ENCODE measurements around the gene TCF7L2.
"Not testable (repeated sequence)": the region's sequence is repeated elsewhere in the genome, so short reads cannot be mapped to it uniquely, and the experiment has no call there.

Gene TCF7L2

GRCh38 chr10:113061054-113061430, 111.0 kb downstream of the TCF7L2 start:
- DNase-seq (ENCODE audit: extremely low read depth, insufficient read length) = no peak
- Histone ChIP-seq H3K27me3 (replicated peaks; ENCODE audit: control insufficient read depth, insufficient read depth, low read length) (peaks cover 2% of the 10 kb centered on the region), H3K4me3 (replicated peaks; ENCODE audit: low read depth, low read length) (no peak overlapping the region), H3K36me3 (ENCODE audit: control insufficient read depth, insufficient read depth, low read length) (no peaks in the 10 kb centered on the region)
- TF ChIP-seq CTCF (IDR thresholded peaks at IDR 0.05; ENCODE audit: insufficient read depth, low read length, poor library complexity, severe bottlenecking) = no peak

GRCh38 chr10:113061557-113061956, 111.5 kb downstream of the TCF7L2 start:
- TF ChIP-seq CTCF (IDR thresholded peaks at IDR 0.05; ENCODE audit: insufficient read depth, low read length, poor library complexity, severe bottlenecking) = no peak
- Histone ChIP-seq H3K4me3 (replicated peaks; ENCODE audit: low read depth, low read length) (no peak overlapping the region), H3K36me3 (ENCODE audit: control insufficient read depth, insufficient read depth, low read length) (no peaks in the 10 kb centered on the region), H3K27me3 (replicated peaks; ENCODE audit: control insufficient read depth, insufficient read depth, low read length) (peaks cover 2% of the 10 kb centered on the region)
- no peak for DNase-seq (ENCODE audit: extremely low read depth, insufficient read length)

- Histone ChIP-seq H3K36me3 (ENCODE audit: control insufficient read depth, insufficient read depth, low read length) (no peaks in the 10 kb centered on the region), H3K27me3 (replicated peaks; ENCODE audit: control insufficient read depth, insufficient read depth, low read length) (peaks cover 2% of the 10 kb centered on the region), H3K4me3 (replicated peaks; ENCODE audit: low read depth, low read length) (no peak overlapping the region)
- no peak for DNase-seq (ENCODE audit: extremely low read depth, insufficient read length)
- TF ChIP-seq CTCF (IDR thresholded peaks at IDR 0.05; ENCODE audit: insufficient read depth, low read length, poor library complexity, severe bottlenecking) = no peak
These were observed 113.3 kb downstream of the TCF7L2 start for GRCh38 chr10:113063043-113063967.

GRCh38 chr10:113064039-113064438, 114.0 kb downstream of the TCF7L2 start:
- no peaks in the 10 kb centered on the region for H3K36me3 ChIP-seq (ENCODE audit: control insufficient read depth, insufficient read depth, low read length)
- no peak for TF ChIP-seq CTCF (IDR thresholded peaks at IDR 0.05; ENCODE audit: insufficient read depth, low read length, poor library complexity, severe bottlenecking)
- DNase-seq (ENCODE audit: extremely low read depth, insufficient read length) = no peak
- no peak overlapping the region for H3K4me3 ChIP-seq (replicated peaks; ENCODE audit: low read depth, low read length)
- peaks cover 2% of the 10 kb centered on the region for H3K27me3 ChIP-seq (replicated peaks; ENCODE audit: control insufficient read depth, insufficient read depth, low read length)

GRCh38 chr10:113066120-113066519, 116.1 kb downstream of the TCF7L2 start:
- not testable (repeated sequence) for H3K36me3 ChIP-seq (ENCODE audit: control insufficient read depth, insufficient read depth, low read length); H3K4me3 ChIP-seq (replicated peaks; ENCODE audit: low read depth, low read length); DNase-seq (ENCODE audit: extremely low read depth, insufficient read length); H3K27me3 ChIP-seq (replicated peaks; ENCODE audit: control insufficient read depth, insufficient read depth, low read length)

- TF ChIP-seq CTCF (IDR thresholded peaks at IDR 0.05; ENCODE audit: insufficient read depth, low read length, poor library complexity, severe bottlenecking) = no peak
- H3K36me3 ChIP-seq (ENCODE audit: control insufficient read depth, insufficient read depth, low read length) = no peaks in the 10 kb centered on the region
- no peak overlapping the region for H3K4me3 ChIP-seq (replicated peaks; ENCODE audit: low read depth, low read length)
- H3K27me3 ChIP-seq (replicated peaks; ENCODE audit: control insufficient read depth, insufficient read depth, low read length) = peaks cover 2% of the 10 kb centered on the region
- no peak for DNase-seq (ENCODE audit: extremely low read depth, insufficient read length)
These were observed 116.7 kb downstream of the TCF7L2 start for GRCh38 chr10:113066561-113067312.
